Sigmoid colon (tissue), 7 donors: ENCODE results near the gene FBXO8. TPM values are rescaled to one million over a fixed set of nuclear protein-coding genes. Genes with fewer than 3 reads are reported as not detected.

Experiments used
- DNase-seq: peaks from one replicate; pipeline ENCODE4 v3.0.0-alpha.2; 2019
- H3K27ac ChIP-seq, 4 donors: fragments of 200-600 bp; sonication (generic); one replicate each; pipeline ENCODE4 v1.5.1; 2016 to 2019; ENCODE audit warnings: mild to moderate bottlenecking in 1 of 4
- H3K27me3 ChIP-seq, 3 donors: fragments of 200-600 bp; sonication (generic); one replicate each; pipeline ENCODE4 v1.5.1; 2019; ENCODE audit warnings: mild to moderate bottlenecking in 1 of 3
- H3K36me3 ChIP-seq, 4 donors: fragments of 200-600 bp; sonication (generic); one replicate each; pipeline ENCODE4 v1.5.1; 2016 to 2019
- H3K4me1 ChIP-seq, 4 donors: fragments of 200-600 bp; sonication (generic); one replicate each; pipeline ENCODE4 v1.5.1; 2017 to 2019
- H3K4me3 ChIP-seq, 4 donors: fragments of 200-600 bp; sonication (generic); one replicate each; pipeline ENCODE4 v1.5.1; 2017 to 2019; ENCODE audit warnings: mild to moderate bottlenecking in 2 of 4, moderate library complexity in 1 of 4
- H3K9me3 ChIP-seq, 4 donors: fragments of 200-600 bp in 3 of 4; sonication (generic) in 3 of 4; one replicate each; pipeline versions ENCODE4 v1.5.1 to v1.6.1; 2013 to 2019
- EP300 ChIP-seq, 4 donors: sonication (generic); formaldehyde crosslinking; IDR thresholded peaks; one replicate each; pipeline ENCODE4 v1.6.1; 2017; ENCODE audit warnings: antibody characterized with exemption in 4 of 4
- POLR2A ChIP-seq, 2 donors: fragments of 450-650 bp; IDR thresholded peaks; one replicate each; pipeline ENCODE4 v1.6.1; 2016; ENCODE audit warnings: antibody characterized with exemption in 2 of 2, mild to moderate bottlenecking in 2 of 2, moderate library complexity in 2 of 2
- POLR2AphosphoS5 ChIP-seq, 4 donors: sonication (generic); formaldehyde crosslinking; IDR thresholded peaks; one replicate each; pipeline ENCODE4 v1.6.1; 2017; ENCODE audit warnings: antibody characterized with exemption in 4 of 4
- WGBS, 2 donors: extraction: QIAGEN DNeasy Blood & Tissue Kit; methylation state at CpG; one replicate each; pipeline ENCODE4 v1.1.7; 2013; 5-methylcytosine and 5-hydroxymethylcytosine counted together
- intact Hi-C: fragments of 100-400 bp; cut with DNase I; formaldehyde crosslinking; loops from one replicate; pipeline ENCODE4 v1.15.1; 2023
- polyA plus RNA-seq, 3 donors: library from polyadenylated mRNA; stranded (reverse); fragments of 200-250 nt; gene quantifications; one replicate each; pipeline ENCODE4 v1.2.3, GENCODE V29; 2013
- total RNA-seq, 4 donors: library from RNA; depleted of rRNA; stranded (reverse); fragments of >200 nt; gene quantifications; one replicate each; pipeline ENCODE4 v1.1.0, GENCODE V29; 2016
- TF ChIP-seq, protein P1 (sequence below), 4 experiments: fragments of 450-650 bp in 3 of 4; fragments of 200-600 bp in 1 of 4; IDR thresholded peaks; one replicate each; pipeline ENCODE4 v1.5.1; 2016 to 2019; ENCODE audit warnings: antibody characterized with exemption in 4 of 4, mild to moderate bottlenecking in 3 of 4, moderate library complexity in 2 of 4
- donor health status: healthy with polysubstance abuse.
- donor health status: Bipolar disorder and iron deficiency.
- donor health status: healthy.

The FBXO8 gene
- total and polyA plus RNA-seq, 7 donors = 14.5 to 68.8 (median 42.8) TPM

GRCh38 chr4:174275101-174275500, 8.4 kb downstream of the FBXO8 start:
- intact Hi-C loops = no loop called here
- H3K4me3 ChIP-seq = no peak overlapping the region
- H3K36me3 ChIP-seq = no peaks in the 10 kb centered on the region
- WGBS, 2 donors = 80 to 91% methylated on average over 3 of the region's 3 CpGs
- peaks cover 0 to 44% (median 15%) of the 10 kb centered on the region in 4 donors for H3K4me1 ChIP-seq
- TF ChIP-seq, protein P1, sequence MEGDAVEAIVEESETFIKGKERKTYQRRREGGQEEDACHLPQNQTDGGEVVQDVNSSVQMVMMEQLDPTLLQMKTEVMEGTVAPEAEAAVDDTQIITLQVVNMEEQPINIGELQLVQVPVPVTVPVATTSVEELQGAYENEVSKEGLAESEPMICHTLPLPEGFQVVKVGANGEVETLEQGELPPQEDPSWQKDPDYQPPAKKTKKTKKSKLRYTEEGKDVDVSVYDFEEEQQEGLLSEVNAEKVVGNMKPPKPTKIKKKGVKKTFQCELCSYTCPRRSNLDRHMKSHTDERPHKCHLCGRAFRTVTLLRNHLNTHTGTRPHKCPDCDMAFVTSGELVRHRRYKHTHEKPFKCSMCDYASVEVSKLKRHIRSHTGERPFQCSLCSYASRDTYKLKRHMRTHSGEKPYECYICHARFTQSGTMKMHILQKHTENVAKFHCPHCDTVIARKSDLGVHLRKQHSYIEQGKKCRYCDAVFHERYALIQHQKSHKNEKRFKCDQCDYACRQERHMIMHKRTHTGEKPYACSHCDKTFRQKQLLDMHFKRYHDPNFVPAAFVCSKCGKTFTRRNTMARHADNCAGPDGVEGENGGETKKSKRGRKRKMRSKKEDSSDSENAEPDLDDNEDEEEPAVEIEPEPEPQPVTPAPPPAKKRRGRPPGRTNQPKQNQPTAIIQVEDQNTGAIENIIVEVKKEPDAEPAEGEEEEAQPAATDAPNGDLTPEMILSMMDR (IDR thresholded peaks at IDR 0.05) = no peak
- TF ChIP-seq POLR2AphosphoS5 (IDR thresholded peaks at IDR 0.05) (no peak), POLR2A (IDR thresholded peaks at IDR 0.05) (no peak), EP300 (IDR thresholded peaks at IDR 0.05) (no peak)
- H3K27ac ChIP-seq = no peak overlapping the region
- no peaks in the 10 kb centered on the region for H3K27me3 ChIP-seq
- no peaks in the 10 kb centered on the region for H3K9me3 ChIP-seq
- no peak for DNase-seq

DNA sequence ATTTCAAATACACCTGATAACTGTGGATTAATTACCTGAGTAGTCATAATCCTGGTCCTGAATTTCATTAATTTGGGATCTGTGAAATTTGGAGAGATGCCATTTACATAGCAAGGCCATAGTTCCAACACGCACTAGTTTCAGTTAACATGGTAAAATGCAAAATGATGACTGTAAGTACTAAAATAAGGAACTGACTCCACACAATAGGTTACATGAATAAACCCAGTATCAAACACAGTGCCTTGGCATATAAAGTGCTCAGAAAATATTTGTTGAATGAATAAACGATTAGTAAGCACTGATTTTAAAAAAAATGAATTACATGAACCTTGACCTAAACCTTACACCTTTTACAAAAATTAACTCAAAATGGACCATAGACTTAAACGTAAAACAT, 9.0 kb downstream of the FBXO8 start:
- Histone ChIP-seq H3K4me3 (no peak overlapping the region), H3K27me3 (no peaks in the 10 kb centered on the region), H3K27ac (no peak overlapping the region), H3K36me3 (no peaks in the 10 kb centered on the region), H3K9me3 (no peaks in the 10 kb centered on the region), H3K4me1 (peaks cover 0 to 44% (median 16%) of the 10 kb centered on the region in 4 donors)
- intact Hi-C loops = no loop called here
- TF ChIP-seq POLR2AphosphoS5 (IDR thresholded peaks at IDR 0.05) (no peak), POLR2A (IDR thresholded peaks at IDR 0.05) (no peak), EP300 (IDR thresholded peaks at IDR 0.05) (no peak)
- TF ChIP-seq, protein P1 (IDR thresholded peaks at IDR 0.05) = no peak
- DNase-seq = no peak
- 89 to 94% methylated on average over 3 of the region's 3 CpGs for WGBS, 2 donors

DNA sequence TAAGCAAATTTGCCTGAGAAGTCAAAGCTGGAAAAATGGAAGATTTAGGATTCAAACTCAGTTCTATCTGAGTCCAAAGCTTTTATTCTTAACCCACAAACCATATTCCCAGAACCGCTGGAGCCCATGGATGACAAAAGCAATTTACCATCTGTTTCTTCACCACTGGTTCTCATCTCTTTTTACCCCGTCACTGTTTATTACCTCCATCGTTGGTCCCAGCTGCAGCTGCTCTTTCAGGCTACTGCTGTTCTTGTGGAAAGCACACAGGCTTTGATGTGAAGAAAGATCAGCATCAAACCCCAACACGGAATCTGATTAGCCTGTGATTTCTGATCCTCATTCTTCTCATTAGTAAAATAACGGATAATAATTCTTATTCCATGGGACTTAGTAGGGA, 9.5 kb downstream of the FBXO8 start:
- intact Hi-C loops = no loop called here
- Histone ChIP-seq H3K4me3 (no peak overlapping the region), H3K4me1 (peaks cover 0 to 43% (median 16%) of the 10 kb centered on the region in 4 donors), H3K36me3 (no peaks in the 10 kb centered on the region), H3K27ac (no peak overlapping the region), H3K27me3 (no peaks in the 10 kb centered on the region), H3K9me3 (no peaks in the 10 kb centered on the region)
- DNase-seq = no peak
- 82 to 86% methylated on average over 5 of the region's 5 CpGs for WGBS, 2 donors
- TF ChIP-seq, protein P1 (IDR thresholded peaks at IDR 0.05) = no peak
- TF ChIP-seq POLR2AphosphoS5 (IDR thresholded peaks at IDR 0.05) (no peak), EP300 (IDR thresholded peaks at IDR 0.05) (no peak), POLR2A (IDR thresholded peaks at IDR 0.05) (no peak)

DNA sequence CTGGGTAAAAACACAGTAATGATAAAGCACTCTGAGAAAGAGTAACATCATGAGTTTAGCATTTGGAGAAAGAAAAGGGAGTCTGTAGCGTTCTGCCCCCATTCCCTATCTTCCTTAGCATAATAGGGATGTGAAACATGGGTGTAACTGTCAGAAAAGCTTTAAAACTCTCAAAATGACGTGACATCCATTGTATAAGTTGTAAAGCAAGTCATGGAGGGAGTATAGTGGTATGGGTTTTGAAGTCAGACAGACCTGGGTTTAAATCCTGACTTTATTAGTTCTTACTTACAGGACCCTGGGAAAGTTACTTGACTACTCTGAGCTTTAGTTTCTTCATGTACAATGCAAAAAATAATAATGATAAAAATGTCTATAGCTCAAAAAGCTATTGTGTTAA, 17.1 kb downstream of the FBXO8 start:
- Histone ChIP-seq H3K27ac (peak overlapping the region in 3 of 4 donors; percentile 0 to 47 (median 27)), H3K9me3 (no peaks in the 10 kb centered on the region), H3K36me3 (peaks cover 0 to 3% (median 0%) of the 10 kb centered on the region in 4 donors), H3K27me3 (no peaks in the 10 kb centered on the region), H3K4me3 (no peak overlapping the region), H3K4me1 (peaks cover 0 to 45% (median 20%) of the 10 kb centered on the region in 4 donors)
- intact Hi-C loops = no loop called here
- 80 to 82% methylated on average over 2 of the region's 2 CpGs for WGBS, 2 donors
- no peak for DNase-seq
- TF ChIP-seq EP300 (IDR thresholded peaks at IDR 0.05) (no peak), POLR2A (IDR thresholded peaks at IDR 0.05) (no peak), POLR2AphosphoS5 (IDR thresholded peaks at IDR 0.05) (no peak)
- TF ChIP-seq, protein P1 (IDR thresholded peaks at IDR 0.05) = no peak

DNA sequence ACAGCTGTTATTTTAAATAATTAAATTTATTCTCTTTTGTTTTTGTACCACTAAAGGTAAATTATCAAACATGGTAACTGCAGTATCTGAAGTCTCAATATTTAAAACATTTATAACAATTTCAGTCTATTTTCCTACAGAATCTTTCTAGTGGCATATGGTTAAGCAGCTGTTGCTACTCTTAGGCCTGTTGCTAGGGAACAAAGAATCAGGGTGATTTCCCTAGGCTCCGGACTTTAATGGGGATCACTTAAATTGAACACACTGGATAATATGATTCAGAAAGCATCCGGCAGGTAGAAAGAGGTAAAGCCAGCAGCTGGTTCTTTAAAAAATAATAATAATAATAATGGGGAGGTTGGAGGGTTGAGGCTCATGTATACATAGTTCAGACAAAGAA, 17.6 kb downstream of the FBXO8 start:
- H3K36me3 ChIP-seq = peaks cover 0 to 3% (median 0%) of the 10 kb centered on the region in 4 donors
- intact Hi-C loops = no loop called here
- no peaks in the 10 kb centered on the region for H3K9me3 ChIP-seq
- peak overlapping the region in 3 of 4 donors; percentile 0 to 47 (median 27) for H3K27ac ChIP-seq
- no peaks in the 10 kb centered on the region for H3K27me3 ChIP-seq
- DNase-seq = no peak
- TF ChIP-seq POLR2AphosphoS5 (IDR thresholded peaks at IDR 0.05) (no peak), EP300 (IDR thresholded peaks at IDR 0.05) (no peak), POLR2A (IDR thresholded peaks at IDR 0.05) (no peak)
- TF ChIP-seq, protein P1 (IDR thresholded peaks at IDR 0.05) = no peak
- 81 to 87% methylated on average over 2 of the region's 2 CpGs for WGBS, 2 donors
- H3K4me3 ChIP-seq = no peak overlapping the region
- peaks cover 0 to 50% (median 22%) of the 10 kb centered on the region in 4 donors for H3K4me1 ChIP-seq
